Astrocyte of the cerebellum (primary cell): ENCODE data around the gene KRT3.

Experiments used
- DNase-seq: peaks from one replicate; pipeline ENCODE4 v3.0.0-alpha.2; 2011; ENCODE audit warnings: low read depth
- H3K4me3 ChIP-seq: 2 replicates; pipeline ENCODE4 v1.5.1; 2011; ENCODE audit warnings: mild to moderate bottlenecking, low read depth, low read length, moderate library complexity
- CTCF ChIP-seq: IDR thresholded peaks from 2 replicates; pipeline ENCODE4 v1.5.1; 2012; ENCODE audit warnings: low read length, low read depth, moderate library complexity, mild to moderate bottlenecking; ENCODE audit errors: missing control alignments
- in situ Hi-C: cut with HindIII; loops from 2 replicates; pipeline ENCODE4 v1.10.0; 2017; ENCODE audit warnings: low sequenced_read_pairs

KRT3 gene

GRCh38 chr12:52749827-52750226 lies 46.1 kb downstream of the KRT3 start:
- DNase-seq: no peak
- H3K4me3 ChIP-seq: no peak overlapping the region
- in situ Hi-C loops: no loop called here
- no peak for TF ChIP-seq CTCF

GRCh38 chr12:52748578-52748977 lies 47.3 kb downstream of the KRT3 start:
- TF ChIP-seq CTCF: no peak
- in situ Hi-C loops: no loop called here
- H3K4me3 ChIP-seq: no peak overlapping the region
- no peak for DNase-seq

GRCh38 chr12:52745554-52745953 lies 50.4 kb downstream of the KRT3 start:
- no peak for DNase-seq
- in situ Hi-C loops: no loop called here
- TF ChIP-seq CTCF: no peak

GRCh38 chr12:52744493-52745156 lies 51.3 kb downstream of the KRT3 start:
- DNase-seq: no peak
- TF ChIP-seq CTCF: no peak
- in situ Hi-C loops: no loop called here
- no peak overlapping the region for H3K4me3 ChIP-seq

More at GRCh38 chr12:52745554-52745953, 50.4 kb downstream of the KRT3 start:
- H3K4me3 ChIP-seq: no peak overlapping the region

GRCh38 chr12:52742822-52743457 lies 53.0 kb downstream of the KRT3 start:
- no peak for TF ChIP-seq CTCF
- no peak overlapping the region for H3K4me3 ChIP-seq
- in situ Hi-C loops: no loop called here
- DNase-seq: no peak

GRCh38 chr12:52742196-52742580 lies 53.7 kb downstream of the KRT3 start:
- no peak for DNase-seq
- in situ Hi-C loops: no loop called here
- no peak overlapping the region for H3K4me3 ChIP-seq
- no peak for TF ChIP-seq CTCF
